Kidney tubule cell (primary cell): ENCODE data around the gene CEP350.

Source experiments
- DNase-seq: peaks from one replicate; pipeline ENCODE4 v3.0.0-alpha.2; 2018; ENCODE audit warnings: low spot score

The CEP350 gene

GRCh38 chr1:180156631-180157091 lies 202.1 kb downstream of the CEP350 start:
- peak; percentile 75 for DNase-seq

- no peak for DNase-seq
These were observed 202.5 kb downstream of the CEP350 start for GRCh38 chr1:180157108-180157507.

- DNase-seq = peak; percentile 12
These were observed 203.0 kb downstream of the CEP350 start for GRCh38 chr1:180157576-180158057.

GRCh38 chr1:180158149-180159147 lies 203.8 kb downstream of the CEP350 start:
- DNase-seq = peak; percentile 18

- DNase-seq = no peak
These were observed 205.7 kb downstream of the CEP350 start for GRCh38 chr1:180160357-180160756.

GRCh38 chr1:180163041-180163440 lies 208.4 kb downstream of the CEP350 start:
- no peak for DNase-seq
